Activated naive CD4-positive, alpha-beta T cell treated with Interleukin-2 at 50 U/mL for 16 hours (primary cell): ENCODE measurements around the gene SLC43A1.
A peak's percentile ranks its signal among the peaks of the same experiment; 100 is the strongest.
"Not testable (repeated sequence)": the region's sequence is repeated elsewhere in the genome, so short reads cannot be mapped to it uniquely, and the experiment has no call there.

Experiments used
- DNase-seq: peaks from one replicate; pipeline ENCODE4 v3.0.0-alpha.2; 2020

Gene SLC43A1

DNA sequence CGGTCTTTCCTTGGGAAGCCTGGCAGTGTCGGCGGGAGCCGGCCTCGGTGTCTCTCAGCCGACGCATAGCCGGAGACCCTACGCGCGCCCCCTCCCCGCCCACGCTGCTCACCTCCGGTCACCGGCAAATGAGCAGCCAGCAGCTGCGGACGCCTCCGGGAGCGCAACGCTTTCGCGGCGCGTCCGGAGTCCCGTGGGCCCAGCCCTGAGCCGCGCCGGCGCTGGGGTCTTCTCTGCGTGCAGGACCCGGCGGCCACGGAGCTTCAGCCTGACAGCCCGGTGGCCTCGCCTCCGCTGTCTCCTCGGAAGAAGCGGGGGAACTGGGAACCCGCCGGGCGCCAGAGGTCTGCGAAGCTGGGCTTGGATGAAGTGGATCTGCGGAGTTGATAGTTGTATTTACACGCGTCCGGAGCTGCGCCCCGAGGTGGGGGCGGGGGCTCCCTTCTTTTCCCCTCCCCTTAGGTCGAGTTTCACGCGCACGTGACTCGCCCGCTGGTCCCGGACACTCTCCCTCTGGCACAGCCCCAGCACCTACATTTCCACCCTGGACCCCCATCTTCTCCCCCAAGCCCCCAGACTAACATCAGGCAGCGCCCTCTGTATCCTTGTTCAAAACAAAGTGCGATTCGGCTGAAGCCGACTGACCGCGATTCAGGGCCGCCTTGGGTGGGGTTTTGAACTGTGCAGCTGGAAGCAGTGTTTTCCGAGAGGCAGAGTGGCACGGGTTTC is at the start of gene SLC43A1:
Gene SLC43A1, minus strand, starts transcription at position 371 of the 729 bp plus-strand sequence. CDS start 1,591 bp downstream, outside the sequence.
- DNase-seq = peak; percentile 42

DNA sequence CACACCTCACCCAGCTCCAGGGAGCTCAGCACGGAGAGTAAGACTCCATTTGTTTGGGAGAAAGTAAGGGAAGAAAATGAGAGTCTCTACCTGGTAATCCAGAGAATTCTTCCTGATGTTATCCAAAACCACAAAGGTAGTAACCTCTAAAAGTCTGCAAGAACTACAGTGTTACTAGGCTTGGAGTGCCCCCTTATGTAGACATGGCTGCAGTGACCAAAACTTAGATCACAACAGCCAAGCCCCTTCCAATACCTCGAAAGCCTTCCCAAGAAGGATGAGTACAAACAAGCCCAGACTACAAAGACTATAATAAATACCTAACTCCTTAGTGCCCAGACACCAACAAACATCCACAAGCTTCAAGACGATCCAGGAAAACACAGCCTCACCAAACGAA is 47.1 kb upstream of the SLC43A1 start:
- DNase-seq = no peak

DNA sequence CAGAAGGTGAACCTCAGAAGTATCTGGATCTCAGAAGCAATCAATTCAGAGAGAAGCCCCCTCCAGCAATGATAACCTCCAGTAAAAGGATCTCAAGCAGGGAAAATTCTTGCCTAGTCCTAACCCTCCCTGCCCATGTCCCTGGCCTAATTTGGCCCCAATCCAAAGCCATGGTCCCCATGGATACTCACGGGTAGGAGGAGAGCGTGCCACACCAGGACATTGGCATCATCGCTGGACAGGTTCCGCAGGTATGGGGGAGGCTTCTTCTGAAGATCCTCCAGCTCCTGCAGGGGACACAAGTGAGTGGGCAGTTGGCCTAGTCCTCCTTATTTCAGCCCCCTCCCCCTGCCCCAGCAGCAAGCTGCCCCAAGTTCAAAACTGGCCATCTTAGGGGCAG is 44.6 kb upstream of the SLC43A1 start:
- no peak for DNase-seq

DNA sequence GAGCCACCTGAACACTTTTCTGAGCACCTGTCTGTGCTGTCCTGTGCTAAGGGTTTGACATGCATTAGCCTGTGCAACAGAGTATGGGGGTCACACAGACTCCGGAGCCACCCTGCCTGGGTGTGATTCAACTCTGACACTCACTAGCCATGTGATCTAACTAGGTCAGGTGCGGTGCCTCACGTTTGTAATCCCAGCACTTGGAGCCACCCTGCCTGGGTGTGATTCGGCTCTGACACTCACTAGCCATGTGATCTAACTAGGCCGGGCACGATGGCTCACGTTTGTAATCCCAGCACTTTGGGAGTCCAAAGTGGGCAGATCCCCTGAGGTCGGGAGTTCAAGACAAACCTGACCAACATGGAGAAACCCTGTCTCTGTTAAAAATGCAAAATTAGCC is 40.5 kb upstream of the SLC43A1 start:
- DNase-seq = no peak

DNA sequence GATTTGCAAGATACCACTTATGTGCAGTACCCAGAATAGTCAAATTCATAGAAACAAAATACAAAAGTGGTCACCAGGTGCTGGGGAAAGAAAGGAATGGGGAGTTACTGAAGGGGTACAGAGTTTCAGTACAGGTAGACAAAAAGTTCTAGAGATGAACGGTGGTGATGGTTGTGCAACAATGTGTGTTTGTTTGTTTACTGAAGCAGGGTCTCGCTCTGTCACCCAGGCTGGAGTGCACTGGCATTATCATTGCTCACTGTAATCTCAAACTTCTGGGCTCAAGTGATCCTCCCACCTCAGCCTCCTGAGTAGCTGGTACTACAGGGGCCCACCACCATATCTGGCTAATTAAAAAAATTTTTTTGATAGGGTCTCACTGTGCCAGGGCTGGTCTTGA is 39.9 kb upstream of the SLC43A1 start:
- DNase-seq = no peak

DNA sequence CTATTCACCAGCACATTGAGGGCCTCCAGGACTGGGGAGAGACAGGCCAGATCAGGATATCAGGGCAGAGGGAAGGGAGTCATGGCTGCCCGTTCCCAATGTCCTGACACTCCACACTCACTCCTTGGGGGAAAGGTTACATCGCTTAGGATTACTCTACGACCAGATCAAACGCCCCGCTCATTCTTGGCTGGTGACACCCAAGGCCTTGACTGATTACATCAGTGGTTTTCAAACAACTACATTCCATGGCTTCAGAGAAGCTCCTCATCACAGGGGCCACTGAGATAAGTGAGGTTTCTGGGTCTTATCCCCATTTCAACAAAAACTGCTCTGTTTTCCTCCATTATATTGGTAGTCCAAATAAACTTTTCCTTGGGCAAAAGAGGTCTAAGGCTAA is 37.0 kb upstream of the SLC43A1 start:
- DNase-seq = no peak

DNA sequence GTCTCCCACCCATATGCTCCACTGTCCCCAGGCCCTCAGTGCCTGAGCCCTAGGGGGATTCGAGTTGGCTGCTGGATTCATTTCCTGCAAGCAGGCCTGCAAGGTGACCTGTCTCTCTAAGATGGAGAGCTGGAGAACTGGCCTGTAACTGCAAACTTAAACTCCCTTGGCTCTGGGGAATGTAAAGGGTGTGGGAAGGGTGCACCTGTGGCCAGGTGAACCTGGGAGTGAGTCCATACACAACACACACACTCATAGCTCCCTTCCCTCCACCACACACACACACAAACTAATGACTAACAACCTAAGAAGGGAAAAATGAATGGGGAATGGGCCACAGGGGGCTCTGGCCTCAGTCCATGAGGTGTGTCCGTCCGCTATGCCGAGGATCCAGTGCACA is 36.4 kb upstream of the SLC43A1 start:
- DNase-seq = no peak

DNA sequence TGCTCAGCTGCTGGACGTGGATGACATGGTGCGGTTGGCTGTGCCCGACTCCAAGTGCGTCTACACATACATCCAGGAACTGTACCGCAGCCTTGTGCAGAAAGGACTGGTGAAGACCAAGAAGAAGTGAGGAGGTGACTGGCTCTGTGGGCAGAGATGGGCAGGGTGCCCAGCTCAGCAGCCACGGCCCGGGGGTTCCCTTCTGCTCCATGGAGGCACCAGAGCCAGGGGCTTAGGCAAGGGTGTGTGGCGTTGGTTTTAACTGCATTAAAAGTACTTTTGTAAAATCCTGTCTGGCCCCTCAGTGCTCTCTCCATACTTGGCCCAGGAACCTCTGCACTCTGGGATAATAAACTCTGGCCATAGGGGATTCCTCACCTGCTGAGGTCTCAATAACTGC is 34.5 kb upstream of the SLC43A1 start:
- no peak for DNase-seq

DNA sequence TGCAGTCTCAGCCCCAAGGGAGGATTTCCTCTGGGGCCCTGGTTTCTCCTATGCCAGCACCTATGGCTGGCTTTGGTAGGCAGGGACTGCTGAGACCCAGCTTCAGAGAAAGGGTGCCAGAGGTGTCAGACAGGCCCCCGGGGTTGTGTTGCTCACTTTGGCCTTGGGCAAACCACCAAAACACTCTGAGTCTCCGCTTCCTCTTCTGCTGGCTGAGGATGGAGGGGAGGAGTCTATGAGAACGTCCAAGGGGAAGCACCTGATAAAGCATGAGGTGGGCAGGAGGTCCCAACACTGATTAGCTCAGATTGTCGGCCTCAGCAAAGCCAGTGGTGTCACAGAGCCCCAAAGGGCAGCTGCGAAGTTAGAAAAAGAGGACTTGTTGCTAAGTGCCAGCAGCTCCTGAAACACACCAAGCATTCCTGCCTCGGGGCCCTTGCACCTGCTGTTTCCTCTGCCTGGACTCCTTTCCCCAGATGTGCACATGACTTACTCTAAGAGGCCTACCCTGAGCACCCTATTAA is 32.4 kb upstream of the SLC43A1 start:
- DNase-seq = no peak

DNA sequence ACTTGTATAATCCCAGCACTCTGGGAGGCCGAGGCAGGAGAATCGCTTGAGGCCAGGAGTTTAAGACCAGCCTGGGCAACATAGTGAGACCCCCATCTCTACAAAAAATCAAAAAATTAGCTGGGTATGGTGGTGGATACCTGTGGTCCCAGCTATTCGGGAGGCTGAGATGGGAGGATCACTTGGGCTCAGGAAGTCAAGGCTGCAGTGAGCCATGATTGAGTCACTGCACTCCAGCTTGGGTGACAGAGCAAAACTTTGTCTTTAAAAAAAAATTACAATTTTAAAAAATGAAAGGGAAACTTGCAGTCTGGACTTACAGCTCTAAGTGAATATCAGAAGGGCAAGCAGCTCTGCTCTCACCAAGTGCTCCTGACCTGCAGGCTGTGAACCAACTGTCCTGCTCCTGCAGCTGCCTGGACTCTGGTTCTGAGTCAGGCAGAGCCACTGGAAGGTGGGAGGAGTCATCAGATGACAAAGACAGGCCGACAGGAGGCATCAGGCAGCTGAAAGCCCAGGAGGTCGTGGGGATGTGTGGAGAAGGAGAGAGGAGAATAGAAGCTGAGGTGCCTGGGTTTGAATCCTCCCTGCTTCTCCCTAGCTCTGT is 31.5 kb upstream of the SLC43A1 start:
- no peak for DNase-seq

DNA sequence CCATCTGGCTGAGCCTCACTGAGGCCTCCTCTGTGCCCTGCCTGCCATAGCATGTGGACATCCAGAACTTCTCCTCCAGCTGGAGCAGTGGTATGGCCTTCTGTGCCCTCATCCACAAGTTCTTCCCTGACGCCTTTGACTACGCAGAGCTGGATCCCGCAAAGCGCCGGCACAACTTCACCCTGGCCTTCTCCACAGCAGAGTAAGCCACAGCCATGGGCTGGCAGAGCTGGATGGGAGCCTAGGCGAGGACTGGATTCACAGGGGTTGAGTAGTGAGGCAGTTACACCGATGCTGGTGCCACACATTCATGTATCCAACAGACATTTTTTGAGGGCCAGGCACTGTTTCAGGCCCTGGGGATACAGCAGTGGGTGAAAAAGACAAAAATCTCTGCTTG is 30.9 kb upstream of the SLC43A1 start:
- DNase-seq = no peak

DNA sequence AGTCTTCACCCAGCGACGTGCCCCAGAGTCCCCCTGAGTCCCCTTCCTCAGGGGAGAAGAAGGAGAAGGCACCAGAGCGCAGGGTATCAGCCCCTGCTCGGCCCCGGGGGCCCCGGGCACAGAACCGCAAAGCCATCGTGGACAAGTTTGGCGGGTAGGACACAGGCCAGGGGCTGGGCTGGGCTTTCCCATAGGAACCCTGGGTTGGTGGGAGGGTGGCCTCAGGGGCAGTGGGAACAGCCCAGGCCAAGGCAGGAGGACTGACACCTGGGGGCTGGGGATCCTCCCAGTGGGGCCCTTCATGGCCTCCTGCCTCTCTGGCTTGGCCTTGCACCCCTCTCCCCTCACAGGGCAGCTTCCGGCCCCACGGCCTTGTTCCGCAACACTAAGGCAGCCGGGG is 30.4 kb upstream of the SLC43A1 start:
- no peak for DNase-seq

DNA sequence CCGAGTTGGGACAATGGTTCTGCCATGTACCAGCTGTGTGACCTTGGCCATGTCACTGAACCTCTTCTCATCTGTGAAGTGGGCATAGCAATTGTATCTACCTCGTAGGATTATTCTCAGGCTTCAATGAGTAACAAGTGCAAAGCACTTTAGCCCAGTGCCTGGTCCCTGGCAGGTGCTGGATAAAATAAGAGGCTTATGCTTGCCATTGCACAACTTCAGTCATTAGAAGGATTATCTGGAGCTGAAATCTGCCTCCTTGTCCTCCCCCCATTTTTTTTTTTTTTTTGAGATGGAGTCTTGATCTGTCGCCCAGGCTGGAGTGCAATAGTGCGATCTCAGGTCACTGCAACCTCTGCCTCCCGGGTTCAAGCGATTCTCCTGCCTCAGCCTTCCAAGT is 29.1 kb upstream of the SLC43A1 start:
- DNase-seq = no peak

DNA sequence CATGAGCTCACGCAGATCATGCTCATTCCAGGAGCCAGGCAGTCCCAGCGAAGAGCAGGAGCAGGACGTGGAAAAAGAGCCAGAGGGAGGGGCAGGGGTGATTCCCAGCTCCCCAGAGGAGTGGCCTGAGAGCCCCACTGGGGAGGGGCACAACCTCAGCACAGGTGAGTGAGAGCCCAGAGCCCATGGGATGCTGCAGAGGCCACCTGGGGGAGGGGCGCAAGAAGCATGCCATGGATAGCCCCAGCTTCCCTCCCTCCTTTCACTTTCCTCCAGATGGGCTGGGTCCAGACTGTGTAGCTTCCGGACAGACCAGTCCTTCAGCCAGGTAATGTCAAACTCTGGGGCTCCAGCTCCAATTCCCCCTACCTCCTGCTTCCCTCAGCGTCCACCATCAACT is 28.1 kb upstream of the SLC43A1 start:
- no peak for DNase-seq

DNA sequence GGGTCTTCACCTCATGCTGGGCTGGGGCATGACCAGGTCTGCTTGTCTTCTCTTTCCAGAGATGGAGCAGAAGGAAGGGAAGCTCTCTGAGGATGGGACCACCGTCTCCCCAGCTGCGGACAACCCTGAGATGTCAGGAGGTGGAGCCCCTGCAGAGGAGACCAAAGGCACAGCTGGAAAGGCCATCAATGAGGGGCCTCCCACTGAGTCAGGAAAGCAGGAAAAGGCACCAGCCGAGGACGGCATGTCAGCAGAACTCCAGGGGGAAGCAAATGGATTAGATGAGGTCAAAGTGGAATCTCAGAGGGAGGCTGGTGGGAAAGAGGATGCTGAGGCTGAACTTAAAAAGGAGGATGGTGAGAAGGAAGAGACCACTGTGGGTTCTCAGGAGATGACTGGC is 27.1 kb upstream of the SLC43A1 start:
- DNase-seq = no peak

DNA sequence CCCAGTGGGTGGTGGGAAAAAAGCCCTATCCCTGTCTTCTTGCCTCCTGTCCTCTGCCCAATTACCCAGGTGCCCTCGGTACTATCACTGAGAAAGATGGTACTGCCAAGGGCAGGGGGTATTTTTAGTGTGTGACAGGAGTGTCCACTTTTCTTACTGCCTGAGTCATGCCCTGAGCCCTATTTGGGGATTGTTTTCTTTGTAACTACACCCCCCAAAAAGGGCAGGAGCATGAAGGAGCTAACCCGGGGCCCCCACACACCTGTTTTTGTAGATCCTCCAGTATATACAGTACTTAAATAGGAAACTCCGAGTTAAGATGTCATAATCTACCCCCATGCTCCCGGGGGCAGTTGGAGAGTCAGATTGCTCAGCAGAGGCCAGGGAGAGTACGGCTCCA is 25.7 kb upstream of the SLC43A1 start:
- DNase-seq = no peak

DNA sequence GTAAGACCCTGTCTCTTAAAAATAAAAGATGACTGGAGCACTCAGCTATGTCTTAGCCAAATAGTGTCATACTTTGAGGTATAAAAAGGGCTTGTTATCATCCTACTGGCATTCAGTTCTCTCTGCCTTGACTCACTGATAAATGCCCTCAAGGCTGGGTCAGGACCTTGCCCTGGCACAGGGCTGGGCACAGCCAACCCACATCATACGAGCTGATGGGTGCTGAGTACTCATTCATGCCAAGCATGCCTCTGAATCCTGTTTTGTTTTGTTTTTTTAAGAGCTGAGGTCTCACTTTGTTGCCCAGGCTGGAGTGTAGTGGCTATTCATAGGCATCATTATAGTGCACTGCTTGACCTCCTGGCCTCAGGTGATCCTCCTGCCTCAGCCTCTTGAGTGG is 23.8 kb upstream of the SLC43A1 start:
- DNase-seq = no peak

DNA sequence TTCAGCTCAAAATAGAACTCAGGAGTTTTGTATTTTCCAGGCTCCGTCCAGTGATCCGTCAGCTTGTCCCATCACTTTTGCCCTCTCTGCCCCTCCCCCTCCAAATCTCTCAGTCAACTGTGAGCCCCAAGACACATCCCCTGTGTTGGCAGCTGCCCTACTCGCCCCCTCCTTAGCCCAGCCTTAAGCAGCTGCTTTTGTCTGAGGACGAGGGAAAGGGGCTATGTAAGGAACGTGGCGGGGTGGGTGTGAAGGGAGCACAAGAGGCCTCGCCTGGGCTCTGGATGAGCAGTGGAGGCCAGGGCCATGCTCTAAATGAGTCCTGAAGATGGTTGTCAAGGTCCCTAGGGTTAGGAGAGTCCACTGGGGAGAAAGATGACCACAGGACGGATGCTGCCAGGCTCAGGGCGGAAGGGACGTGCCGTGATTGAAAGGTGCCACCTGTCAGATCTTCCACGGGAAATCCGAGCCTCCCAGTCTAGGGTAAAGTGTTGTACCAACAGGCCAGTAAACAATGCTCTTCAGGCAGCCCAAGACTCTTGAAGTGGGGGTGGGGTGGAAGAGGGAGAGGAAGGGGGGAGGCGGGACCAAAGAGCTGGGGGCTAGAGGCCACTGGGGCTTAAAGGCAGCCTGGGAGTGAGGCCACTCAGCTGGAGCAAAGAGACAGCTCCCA is 21.6 kb upstream of the SLC43A1 start, which contains the start of gene SMTNL1:
Gene SMTNL1, plus strand, starts transcription at position 649 of the 673 bp plus-strand sequence. CDS start 5,048 bp downstream, outside the sequence.
- no peak for DNase-seq

DNA sequence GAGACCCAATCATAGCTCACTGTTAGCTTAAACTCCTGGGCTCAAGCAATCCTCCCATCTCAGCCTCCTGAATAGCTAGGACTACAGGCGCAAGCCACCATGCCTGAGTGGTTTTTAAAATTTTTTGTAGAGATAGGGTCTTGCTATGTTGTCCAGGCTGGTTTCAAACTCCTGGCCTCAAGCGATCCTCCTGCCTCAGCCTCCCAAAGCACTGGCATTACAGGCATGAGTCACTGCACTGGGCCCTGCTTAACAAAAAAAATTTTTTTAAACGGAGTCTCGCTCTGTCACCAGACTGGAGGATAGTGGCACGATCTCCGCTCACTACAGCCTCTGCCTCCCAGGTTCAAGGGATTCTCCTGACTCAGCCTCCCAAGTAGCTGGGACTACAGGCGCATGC is 18.9 kb upstream of the SLC43A1 start:
- DNase-seq = not testable (repeated sequence)

DNA sequence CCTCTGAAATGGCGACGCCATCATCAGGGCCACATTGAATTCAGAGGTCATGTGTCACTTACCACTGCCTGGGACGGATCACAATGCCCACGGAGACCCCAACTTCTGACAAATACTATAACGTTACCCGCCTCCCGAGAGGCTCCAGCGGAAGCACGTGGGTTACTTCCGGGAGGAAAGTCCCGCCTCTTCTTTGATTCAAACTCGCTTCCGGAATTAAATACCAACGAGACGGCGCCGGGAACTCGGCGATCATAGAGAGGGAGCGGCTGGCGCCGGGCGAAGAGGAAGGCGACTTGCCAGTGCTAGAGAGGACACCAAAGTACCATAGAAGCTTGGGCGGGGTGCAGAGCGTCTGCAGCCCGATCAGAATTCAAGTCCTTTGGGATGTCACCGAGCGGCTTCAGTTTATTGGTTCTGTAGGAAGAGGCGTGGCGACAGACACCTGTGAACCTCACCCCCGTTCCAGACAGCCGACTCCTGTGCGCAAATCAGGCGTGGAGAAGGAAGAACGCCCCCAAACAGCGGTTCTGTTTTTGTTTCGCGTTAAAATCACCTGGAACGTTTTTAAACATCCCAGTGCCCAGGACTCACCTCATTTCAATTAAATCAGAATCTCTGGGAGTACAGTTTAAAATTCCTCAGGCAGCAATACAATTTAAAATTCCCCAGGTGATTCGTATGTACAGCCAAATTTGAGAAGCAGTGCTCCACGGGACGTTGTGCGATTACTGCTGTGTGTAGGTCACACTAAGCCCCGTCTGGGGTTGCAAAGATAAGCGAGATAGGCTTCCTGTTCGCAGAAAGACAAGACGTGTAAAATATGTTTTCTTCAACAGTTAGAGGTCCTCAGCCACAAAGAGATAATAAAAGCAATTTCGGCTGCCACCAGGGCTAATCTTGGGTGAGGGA is 15.3 kb upstream of the SLC43A1 start, which contains the start of gene TIMM10:
Gene TIMM10, minus strand, starts transcription at position 159 of the 912 bp plus-strand sequence. CDS start 565 bp downstream, outside the sequence.
- peak; percentile 92 for DNase-seq

DNA sequence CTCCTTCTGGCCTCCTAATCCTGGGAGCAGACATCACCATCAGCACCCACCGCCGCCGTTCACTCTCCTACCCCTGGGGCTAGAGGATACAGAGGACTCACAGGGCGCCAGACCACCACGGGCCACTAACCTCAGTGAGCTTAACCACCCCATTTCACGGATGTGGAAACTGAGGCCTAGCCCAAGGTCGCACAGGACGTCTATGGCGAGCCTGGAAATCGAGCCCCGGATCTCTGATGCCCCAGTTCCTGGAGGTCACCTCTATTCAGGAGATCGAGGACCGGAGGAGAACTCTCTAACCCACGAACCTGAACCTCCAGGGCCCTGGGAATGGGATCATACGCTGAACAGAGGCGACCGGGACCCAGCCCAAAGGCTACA is 14.7 kb upstream of the SLC43A1 start:
- peak; percentile 3 for DNase-seq

DNA sequence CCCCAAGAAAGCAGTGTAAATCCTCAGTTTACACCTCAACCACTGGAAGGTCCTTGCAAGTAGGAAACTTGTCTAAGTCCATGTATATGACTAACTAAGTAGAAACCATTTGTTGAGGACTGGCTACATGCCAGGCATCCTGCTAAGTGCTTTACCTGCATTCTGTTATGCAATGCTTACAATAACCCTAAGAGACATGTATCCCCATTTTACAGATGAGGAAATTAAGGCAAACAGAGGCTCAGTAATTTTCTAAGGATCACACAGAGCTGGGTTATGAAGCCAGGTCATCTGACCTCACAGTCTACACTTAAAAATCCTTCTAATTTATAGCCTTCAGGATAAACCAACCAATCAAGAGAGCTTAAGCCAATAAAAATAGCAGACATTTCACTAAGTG is 13.5 kb upstream of the SLC43A1 start:
- DNase-seq = no peak
